ENCODE measurements around the gene AKAIN1.

AKAIN1 gene

GRCh38 chr18:5195656-5196055 lies 1.4 kb downstream of the AKAIN1 start:
- Histone ChIP-seq H3K27ac (replicated peaks; ENCODE audit: low read length) (no peak overlapping the region), H2BK5ac (ENCODE audit: low read length) (no peak overlapping the region), H2BK120ac (ENCODE audit: low read depth, low read length) (no peak overlapping the region), H3K36me3 (replicated peaks in 1 of 2; ENCODE audit: control insufficient read depth in 2 of 2, insufficient read depth in 2 of 2, low read length in 2 of 2) (no peaks in the 10 kb centered on the region), H4K91ac (ENCODE audit: low read depth, low read length, poor library complexity) (no peak overlapping the region), H3K18ac (ENCODE audit: low read length) (no peak overlapping the region), H3K9me3 (replicated peaks in 1 of 2; ENCODE audit: control insufficient read depth in 2 of 2, insufficient read depth in 1 of 2, low read depth in 1 of 2, low read length in 2 of 2) (no peaks in the 10 kb centered on the region), H3K4me2 (ENCODE audit: insufficient read depth, low read length, poor library complexity, severe bottlenecking) (no peak overlapping the region), H3K14ac (ENCODE audit: low read length) (no peak overlapping the region), H3K4me3 (ENCODE audit: low read length in 2 of 2) (no peak overlapping the region), H2BK12ac (ENCODE audit: low read length) (no peak overlapping the region), H2AK5ac (ENCODE audit: low read depth, low read length) (no peak overlapping the region), H3K79me1 (ENCODE audit: low read depth, low read length) (no peaks in the 10 kb centered on the region), H3K4me1 (ENCODE audit: control insufficient read depth in 2 of 2, insufficient read depth in 1 of 2, low read depth in 1 of 2, low read length in 2 of 2) (peaks cover 0 to 14% of the 10 kb centered on the region in 2 donors), H3K23ac (ENCODE audit: low read depth, low read length, poor library complexity) (no peak overlapping the region), H3K9ac (ENCODE audit: low read depth, low read length, poor library complexity) (no peak overlapping the region), H3K4ac (ENCODE audit: low read length) (no peak overlapping the region), H4K8ac (ENCODE audit: low read depth, low read length) (no peak overlapping the region), H3K27me3 (ENCODE audit: control insufficient read depth in 3 of 3, insufficient read depth in 3 of 3, low read depth in 1 of 3, low read length in 3 of 3) (peaks cover 9 to 52% (median 35%) of the 10 kb centered on the region in 3 experiments), H2AFZ (ENCODE audit: low read length) (no peak overlapping the region), H2BK15ac (ENCODE audit: low read length) (no peak overlapping the region)
- DNase-seq (ENCODE audit: low spot score): no peak
- WGBS, 2 donors (ENCODE audit: extremely low coverage in 2 of 2, insufficient read length in 2 of 2, insufficient replicate concordance in 1 of 2): no CpG with 5 or more reads among the region's 2 CpGs

GRCh38 chr18:5180254-5180653 lies 16.8 kb downstream of the AKAIN1 start:
- WGBS, 2 donors (ENCODE audit: extremely low coverage in 2 of 2, insufficient read length in 2 of 2, insufficient replicate concordance in 1 of 2): no CpG with 5 or more reads among the region's 3 CpGs

GRCh38 chr18:5178519-5178918 lies 18.5 kb downstream of the AKAIN1 start:
- Histone ChIP-seq H3K4me1 (ENCODE audit: control insufficient read depth in 2 of 2, insufficient read depth in 1 of 2, low read depth in 1 of 2, low read length in 2 of 2) (no peaks in the 10 kb centered on the region), H4K8ac (ENCODE audit: low read depth, low read length) (no peak overlapping the region)
- WGBS, 2 donors (ENCODE audit: extremely low coverage in 2 of 2, insufficient read length in 2 of 2, insufficient replicate concordance in 1 of 2): no CpG with 5 or more reads among the region's 1 CpG

More at GRCh38 chr18:5180254-5180653, 16.8 kb downstream of the AKAIN1 start:
- no peak for DNase-seq (ENCODE audit: low spot score)
- H3K4ac ChIP-seq (ENCODE audit: low read length): no peak overlapping the region
- no peak overlapping the region for H2BK120ac ChIP-seq (ENCODE audit: low read depth, low read length)
- H3K27ac ChIP-seq (replicated peaks; ENCODE audit: low read length): no peak overlapping the region
- H4K8ac ChIP-seq (ENCODE audit: low read depth, low read length): no peak overlapping the region
- no peak overlapping the region for H2AK5ac ChIP-seq (ENCODE audit: low read depth, low read length)
- no peaks in the 10 kb centered on the region for H3K4me1 ChIP-seq (ENCODE audit: control insufficient read depth in 2 of 2, insufficient read depth in 1 of 2, low read depth in 1 of 2, low read length in 2 of 2)
- H4K91ac ChIP-seq (ENCODE audit: low read depth, low read length, poor library complexity): no peak overlapping the region
- no peak overlapping the region for H3K23ac ChIP-seq (ENCODE audit: low read depth, low read length, poor library complexity)
- no peak overlapping the region for H3K4me2 ChIP-seq (ENCODE audit: insufficient read depth, low read length, poor library complexity, severe bottlenecking)
- no peaks in the 10 kb centered on the region for H3K36me3 ChIP-seq (replicated peaks in 1 of 2; ENCODE audit: control insufficient read depth in 2 of 2, insufficient read depth in 2 of 2, low read length in 2 of 2)
- H3K27me3 ChIP-seq (ENCODE audit: control insufficient read depth in 3 of 3, insufficient read depth in 3 of 3, low read depth in 1 of 3, low read length in 3 of 3): no peaks in the 10 kb centered on the region
- no peak overlapping the region for H2BK12ac ChIP-seq (ENCODE audit: low read length)
- H3K18ac ChIP-seq (ENCODE audit: low read length): no peak overlapping the region
- H2BK5ac ChIP-seq (ENCODE audit: low read length): no peak overlapping the region
- no peaks in the 10 kb centered on the region for H3K79me1 ChIP-seq (ENCODE audit: low read depth, low read length)
- H3K9ac ChIP-seq (ENCODE audit: low read depth, low read length, poor library complexity): no peak overlapping the region
- no peak overlapping the region for H2AFZ ChIP-seq (ENCODE audit: low read length)
- H3K9me3 ChIP-seq (replicated peaks in 1 of 2; ENCODE audit: control insufficient read depth in 2 of 2, insufficient read depth in 1 of 2, low read depth in 1 of 2, low read length in 2 of 2): peaks cover 0 to 3% of the 10 kb centered on the region in 2 donors
- H3K4me3 ChIP-seq (ENCODE audit: low read length in 2 of 2): no peak overlapping the region
- no peak overlapping the region for H3K14ac ChIP-seq (ENCODE audit: low read length)
- H2BK15ac ChIP-seq (ENCODE audit: low read length): no peak overlapping the region

GRCh38 chr18:5175378-5175777 lies 21.7 kb downstream of the AKAIN1 start:
- Histone ChIP-seq H2AK5ac (ENCODE audit: low read depth, low read length) (no peak overlapping the region), H4K8ac (ENCODE audit: low read depth, low read length) (no peak overlapping the region), H3K4ac (ENCODE audit: low read length) (no peak overlapping the region), H3K9ac (ENCODE audit: low read depth, low read length, poor library complexity) (no peak overlapping the region), H3K36me3 (replicated peaks in 1 of 2; ENCODE audit: control insufficient read depth in 2 of 2, insufficient read depth in 2 of 2, low read length in 2 of 2) (no peaks in the 10 kb centered on the region), H3K4me3 (ENCODE audit: low read length in 2 of 2) (no peak overlapping the region), H3K14ac (ENCODE audit: low read length) (no peak overlapping the region), H3K18ac (ENCODE audit: low read length) (no peak overlapping the region), H2BK15ac (ENCODE audit: low read length) (no peak overlapping the region), H3K27ac (replicated peaks; ENCODE audit: low read length) (no peak overlapping the region), H2BK12ac (ENCODE audit: low read length) (no peak overlapping the region), H4K91ac (ENCODE audit: low read depth, low read length, poor library complexity) (no peak overlapping the region), H3K79me1 (ENCODE audit: low read depth, low read length) (no peaks in the 10 kb centered on the region), H3K27me3 (ENCODE audit: control insufficient read depth in 3 of 3, insufficient read depth in 3 of 3, low read depth in 1 of 3, low read length in 3 of 3) (no peaks in the 10 kb centered on the region), H2AFZ (ENCODE audit: low read length) (no peak overlapping the region), H2BK120ac (ENCODE audit: low read depth, low read length) (no peak overlapping the region), H3K4me2 (ENCODE audit: insufficient read depth, low read length, poor library complexity, severe bottlenecking) (no peak overlapping the region), H3K4me1 (ENCODE audit: control insufficient read depth in 2 of 2, insufficient read depth in 1 of 2, low read depth in 1 of 2, low read length in 2 of 2) (no peaks in the 10 kb centered on the region), H3K23ac (ENCODE audit: low read depth, low read length, poor library complexity) (no peak overlapping the region), H2BK5ac (ENCODE audit: low read length) (no peak overlapping the region), H3K9me3 (replicated peaks in 1 of 2; ENCODE audit: control insufficient read depth in 2 of 2, insufficient read depth in 1 of 2, low read depth in 1 of 2, low read length in 2 of 2) (peaks cover 0 to 4% of the 10 kb centered on the region in 2 donors)
- WGBS, 2 donors (ENCODE audit: extremely low coverage in 2 of 2, insufficient read length in 2 of 2, insufficient replicate concordance in 1 of 2): no CpG with 5 or more reads among the region's 5 CpGs
- no peak for DNase-seq (ENCODE audit: low spot score)

More at GRCh38 chr18:5178519-5178918, 18.5 kb downstream of the AKAIN1 start:
- Histone ChIP-seq H3K79me1 (ENCODE audit: low read depth, low read length) (no peaks in the 10 kb centered on the region), H3K14ac (ENCODE audit: low read length) (no peak overlapping the region), H4K91ac (ENCODE audit: low read depth, low read length, poor library complexity) (no peak overlapping the region), H3K27ac (replicated peaks; ENCODE audit: low read length) (no peak overlapping the region), H3K9ac (ENCODE audit: low read depth, low read length, poor library complexity) (no peak overlapping the region), H3K4me2 (ENCODE audit: insufficient read depth, low read length, poor library complexity, severe bottlenecking) (no peak overlapping the region), H2BK15ac (ENCODE audit: low read length) (no peak overlapping the region), H2BK12ac (ENCODE audit: low read length) (no peak overlapping the region), H3K4me3 (ENCODE audit: low read length in 2 of 2) (no peak overlapping the region), H3K4ac (ENCODE audit: low read length) (no peak overlapping the region), H3K36me3 (replicated peaks in 1 of 2; ENCODE audit: control insufficient read depth in 2 of 2, insufficient read depth in 2 of 2, low read length in 2 of 2) (no peaks in the 10 kb centered on the region), H3K23ac (ENCODE audit: low read depth, low read length, poor library complexity) (no peak overlapping the region), H2AFZ (ENCODE audit: low read length) (no peak overlapping the region), H2BK5ac (ENCODE audit: low read length) (no peak overlapping the region), H2BK120ac (ENCODE audit: low read depth, low read length) (no peak overlapping the region), H3K18ac (ENCODE audit: low read length) (no peak overlapping the region), H2AK5ac (ENCODE audit: low read depth, low read length) (no peak overlapping the region), H3K27me3 (ENCODE audit: control insufficient read depth in 3 of 3, insufficient read depth in 3 of 3, low read depth in 1 of 3, low read length in 3 of 3) (no peaks in the 10 kb centered on the region), H3K9me3 (replicated peaks in 1 of 2; ENCODE audit: control insufficient read depth in 2 of 2, insufficient read depth in 1 of 2, low read depth in 1 of 2, low read length in 2 of 2) (peaks cover 0 to 3% of the 10 kb centered on the region in 2 donors)
- DNase-seq (ENCODE audit: low spot score): no peak

Measured in neuronal stem cell (in vitro differentiated cells).